Stimulated activated CD4-positive, alpha-beta T cell treated with anti-CD3 and anti-CD28 coated beads, TNF-alpha, amount 100 ng/mL, for 1 hour (primary cell): ENCODE measurements around the gene RPL4.

Experiments used
- DNase-seq, 3 donors: peaks; one replicate each; pipeline ENCODE4 v3.0.0-alpha.2; 2020; ENCODE audit warnings: low read depth in 3 of 3, low spot score in 1 of 3

Gene RPL4

DNA sequence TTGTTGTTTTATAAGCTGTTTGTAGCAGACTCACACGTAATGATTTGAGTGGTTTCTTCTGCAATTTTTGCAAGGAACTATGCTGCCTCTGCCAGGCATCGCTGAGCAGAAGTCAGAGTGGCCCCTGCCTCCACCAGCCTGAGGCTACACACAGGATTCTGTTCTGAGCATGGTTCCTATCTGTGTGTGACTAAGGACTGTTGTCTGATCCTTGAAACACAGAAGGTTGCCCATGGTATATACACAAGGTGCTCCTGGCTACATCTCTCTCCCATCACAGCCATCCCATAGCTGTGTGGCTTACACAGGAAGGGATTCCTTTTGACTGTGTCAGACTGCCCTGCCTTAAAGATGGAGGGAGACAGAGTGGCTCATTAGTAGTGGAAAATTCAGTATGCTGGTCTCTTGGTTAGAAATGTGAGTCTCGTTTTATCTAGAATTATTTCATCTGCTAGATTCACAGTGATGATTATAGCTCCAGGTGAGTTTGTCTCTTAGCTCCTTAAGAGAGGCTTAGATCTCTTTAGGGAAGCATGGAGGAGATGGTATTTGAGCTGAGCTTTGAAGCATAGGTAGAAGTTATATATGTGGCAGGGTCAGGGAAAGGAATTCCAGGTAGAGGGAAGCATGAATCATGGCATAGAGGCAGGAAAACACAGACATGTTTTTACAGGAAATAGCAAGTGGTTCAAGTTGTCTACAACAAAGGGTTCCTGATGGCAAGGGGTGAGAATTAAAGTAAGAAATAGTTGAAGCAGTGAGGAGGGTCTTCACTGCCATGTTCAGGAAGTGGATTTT lies 44.6 kb downstream of the RPL4 start:
- DNase-seq: no peak

DNA sequence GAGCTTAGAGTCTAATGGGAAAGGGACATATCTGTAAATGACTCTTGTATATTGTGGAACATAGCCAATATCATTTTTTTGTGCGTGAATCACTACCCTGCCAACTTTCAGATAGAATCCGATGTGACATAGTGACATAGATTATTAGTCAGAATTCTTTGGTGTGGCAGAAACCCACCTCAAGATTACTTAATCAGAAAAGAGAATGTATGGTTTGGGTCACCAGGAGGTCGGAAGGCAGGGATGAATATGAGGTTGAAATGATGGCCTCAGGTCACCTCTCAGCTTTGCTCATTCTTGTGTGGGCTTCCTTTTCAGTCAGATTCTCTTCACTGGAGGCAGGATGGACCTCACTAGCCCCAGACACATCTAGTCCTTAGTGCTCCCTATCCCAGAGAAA lies 48.4 kb downstream of the RPL4 start:
- no peak for DNase-seq

- DNase-seq: no peak
Observed at GRCh38 chr15:66454143-66454542, 50.5 kb downstream of the RPL4 start.

GRCh38 chr15:66452971-66453580 lies 51.6 kb downstream of the RPL4 start:
- DNase-seq: no peak

DNA sequence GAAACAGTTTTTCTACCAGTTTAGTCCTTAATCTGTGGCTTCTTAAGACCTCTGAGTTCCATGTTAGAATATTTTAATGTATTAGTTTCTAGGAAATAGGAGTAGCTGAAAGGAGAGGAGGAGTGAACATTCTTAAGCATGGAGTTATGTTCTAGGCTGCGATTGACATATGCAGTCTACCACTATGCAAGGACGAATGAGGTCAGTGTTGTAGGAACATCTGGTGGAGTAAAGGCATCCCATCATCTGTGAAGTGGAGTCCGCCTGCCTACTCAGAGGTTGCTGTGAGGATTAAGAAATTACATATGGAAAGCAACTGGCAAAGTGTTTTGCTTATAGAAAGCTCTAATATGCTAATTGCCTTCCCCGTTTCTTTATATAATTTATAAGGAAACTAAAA lies 52.2 kb downstream of the RPL4 start:
- no peak for DNase-seq
